ELF-1 (cell line): ENCODE data around the gene DCLK1.
"Not testable (repeated sequence)": the region's sequence is repeated elsewhere in the genome, so short reads cannot be mapped to it uniquely, and the experiment has no call there.

Source experiments
- DNase-seq: peaks from one replicate; pipeline ENCODE4 v3.0.0-alpha.2; 2016; ENCODE audit warnings: low read depth, low spot score

The DCLK1 gene

GRCh38 chr13:36086117-36086516 lies 45.1 kb downstream of the DCLK1 start:
- peak; percentile 23 for DNase-seq

- no peak for DNase-seq
Observed at GRCh38 chr13:36084131-36084530, 47.1 kb downstream of the DCLK1 start.

- no peak for DNase-seq
Observed at GRCh38 chr13:36082806-36083205, 48.4 kb downstream of the DCLK1 start.

- DNase-seq, result no peak
Observed at GRCh38 chr13:36082396-36082795, 48.8 kb downstream of the DCLK1 start.

GRCh38 chr13:36076211-36076610 lies 55.0 kb downstream of the DCLK1 start:
- DNase-seq, result no peak

GRCh38 chr13:36074659-36075058 lies 56.5 kb downstream of the DCLK1 start:
- DNase-seq, result no peak

- no peak for DNase-seq
Observed at GRCh38 chr13:36072152-36072935, 58.8 kb downstream of the DCLK1 start.

- not testable (repeated sequence) for DNase-seq
Observed at GRCh38 chr13:36070504-36071192, 60.5 kb downstream of the DCLK1 start.

GRCh38 chr13:36069881-36070366 lies 61.3 kb downstream of the DCLK1 start:
- DNase-seq, result no peak

GRCh38 chr13:36068991-36069390 lies 62.2 kb downstream of the DCLK1 start:
- no peak for DNase-seq

GRCh38 chr13:36068566-36068965 lies 62.6 kb downstream of the DCLK1 start:
- DNase-seq, result no peak

GRCh38 chr13:36067746-36068381 lies 63.3 kb downstream of the DCLK1 start:
- DNase-seq, result no peak

- DNase-seq, result no peak
Observed at GRCh38 chr13:36062249-36062648, 68.9 kb downstream of the DCLK1 start.

GRCh38 chr13:36061621-36062020 lies 69.6 kb downstream of the DCLK1 start:
- DNase-seq, result no peak

- no peak for DNase-seq
Observed at GRCh38 chr13:36061054-36061453, 70.1 kb downstream of the DCLK1 start.

GRCh38 chr13:36059321-36059720 lies 71.9 kb downstream of the DCLK1 start:
- DNase-seq, result no peak

- no peak for DNase-seq
Observed at GRCh38 chr13:36058116-36058515, 73.1 kb downstream of the DCLK1 start.

GRCh38 chr13:36057547-36057946 lies 73.6 kb downstream of the DCLK1 start:
- DNase-seq, result no peak

GRCh38 chr13:36057041-36057440 lies 74.1 kb downstream of the DCLK1 start:
- DNase-seq, result no peak

GRCh38 chr13:36055366-36055765 lies 75.8 kb downstream of the DCLK1 start:
- DNase-seq, result no peak

- no peak for DNase-seq
Observed at GRCh38 chr13:36054041-36054440, 77.1 kb downstream of the DCLK1 start.

- no peak for DNase-seq
Observed at GRCh38 chr13:36051082-36051481, 80.1 kb downstream of the DCLK1 start.

- DNase-seq, result no peak
Observed at GRCh38 chr13:36046672-36047071, 84.5 kb downstream of the DCLK1 start.
